Stomach (tissue), 4 donors: ENCODE results near the gene D2HGDH.

ENCODE experiments used
- CTCF ChIP-seq, 7 experiments: fragments of 450-650 bp in 4 of 7; fragments of 200-600 bp in 3 of 7; sonication (generic) in 3 of 7; IDR thresholded peaks; one replicate each; pipeline ENCODE4 v1.5.1; 2016 to 2019; ENCODE audit warnings: antibody characterized with exemption in 7 of 7, control low read depth in 2 of 7, mild to moderate bottlenecking in 1 of 7
- EP300 ChIP-seq: sonication (generic); formaldehyde crosslinking; IDR thresholded peaks from one replicate; pipeline ENCODE4 v1.6.1; 2017; ENCODE audit warnings: antibody characterized with exemption
- POLR2A ChIP-seq, 4 donors: fragments of 450-650 bp; IDR thresholded peaks; one replicate each; pipeline ENCODE4 v1.6.1; 2016; ENCODE audit warnings: antibody characterized with exemption in 4 of 4, control low read depth in 2 of 4, mild to moderate bottlenecking in 1 of 4, moderate library complexity in 1 of 4
- POLR2AphosphoS5 ChIP-seq, 3 donors: sonication (generic); formaldehyde crosslinking; IDR thresholded peaks; one replicate each; pipeline ENCODE4 v1.6.1; 2016; ENCODE audit warnings: antibody characterized with exemption in 3 of 3

- no peak for TF ChIP-seq CTCF (IDR thresholded peaks at IDR 0.05)
- no peak for TF ChIP-seq POLR2AphosphoS5 (IDR thresholded peaks at IDR 0.05)
- no peak for TF ChIP-seq EP300
- no peak for TF ChIP-seq POLR2A (IDR thresholded peaks at IDR 0.05)
Observed at GRCh38 chr2:241793385-241793784, 59.0 kb downstream of the D2HGDH start.
